Esophagus squamous epithelium (tissue), 5 donors: Measurements from ENCODE around the gene PKP1. TPM values are rescaled to one million over a fixed set of nuclear protein-coding genes. Genes with fewer than 3 reads are reported as not detected.

ENCODE experiments used
- DNase-seq: peaks from one replicate; lab custom pipeline; 2025; lab: John Stamatoyannopoulos, UW
- H3K27ac ChIP-seq, 4 donors: fragments of 200-600 bp; sonication (generic); one replicate each; pipeline ENCODE4 v1.5.1; 2016 to 2019; ENCODE audit warnings: mild to moderate bottlenecking in 1 of 4
- H3K27me3 ChIP-seq, 4 donors: fragments of 200-600 bp; sonication (generic); 1 replicate in 3 of 4; 2 replicates in 1 of 4; pipeline versions ENCODE4 v1.5.1 to v1.6.0; 2017 to 2021; ENCODE audit warnings: antibody characterized with exemption in 1 of 4
- H3K36me3 ChIP-seq, 3 donors: fragments of 200-600 bp; sonication (generic); one replicate each; pipeline ENCODE4 v1.5.1; 2016 to 2019
- H3K4me1 ChIP-seq, 3 donors: fragments of 200-600 bp; sonication (generic); one replicate each; pipeline ENCODE4 v1.5.1; 2017 to 2019
- H3K4me3 ChIP-seq, 4 donors: fragments of 200-600 bp; sonication (generic); 1 replicate in 3 of 4; 2 replicates in 1 of 4; pipeline ENCODE4 v1.5.1; 2016 to 2019; ENCODE audit warnings: mild to moderate bottlenecking in 2 of 4, moderate library complexity in 1 of 4
- H3K9me3 ChIP-seq, 3 donors: fragments of 200-600 bp; sonication (generic); one replicate each; pipeline ENCODE4 v1.5.1; 2016 to 2019
- POLR2A ChIP-seq, 4 donors: fragments of 450-650 bp; IDR thresholded peaks; one replicate each; pipeline ENCODE4 v1.6.1; 2017; ENCODE audit warnings: antibody characterized with exemption in 4 of 4, mild to moderate bottlenecking in 4 of 4, moderate library complexity in 3 of 4
- WGBS, 2 donors: methylation state at CpG; one replicate each; pipeline ENCODE4 v1.1.5; 2018; 5-methylcytosine and 5-hydroxymethylcytosine counted together
- intact Hi-C: fragments of 100-400 bp; cut with DNase I; formaldehyde crosslinking; loops from one replicate; pipeline ENCODE4 v1.15.0; 2022
- total RNA-seq, 4 donors: library from RNA; depleted of rRNA; stranded (reverse); fragments of >200 nt; gene quantifications; one replicate each; pipeline ENCODE4 v1.1.0, GENCODE V29; 2016
- TF ChIP-seq, protein P1 (sequence below), 6 experiments: fragments of 450-650 bp in 4 of 6; fragments of 200-600 bp in 2 of 6; sonication (generic) in 2 of 6; IDR thresholded peaks; one replicate each; pipeline ENCODE4 v1.5.1; 2016 to 2019; ENCODE audit warnings: antibody characterized with exemption in 6 of 6, mild to moderate bottlenecking in 4 of 6, moderate library complexity in 4 of 6
- donor health status: DM: yes; HTN: yes; CAD: no.

PKP1 gene
- total RNA-seq, 4 donors from 2014 or later: 263 to 706 (median 410) TPM

DNA sequence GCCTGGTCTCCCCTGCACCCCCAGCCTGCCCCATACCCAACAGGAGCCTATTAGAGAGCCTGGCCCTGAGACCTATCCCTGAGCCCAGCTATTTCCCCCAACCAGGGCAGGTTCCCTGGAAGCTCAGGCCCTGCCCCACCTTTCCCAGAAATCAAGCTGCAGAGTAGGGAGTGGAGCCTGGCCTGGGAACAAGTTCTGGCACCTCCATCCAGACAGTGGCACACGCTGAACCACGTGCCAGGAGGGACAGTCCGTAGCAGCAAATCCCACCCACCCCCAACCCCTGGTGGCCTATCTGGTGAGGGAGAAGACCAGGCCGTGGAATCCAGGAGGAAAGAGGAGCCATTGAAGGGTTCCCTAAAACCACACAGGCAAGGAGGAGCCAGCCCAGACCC, 71.6 kb downstream of the PKP1 start:
- WGBS, 2 donors: 29 to 37% methylated on average over 1 to 3 of the region's 4 CpGs
- no peaks in the 10 kb centered on the region for H3K9me3 ChIP-seq
- TF ChIP-seq, protein P1, sequence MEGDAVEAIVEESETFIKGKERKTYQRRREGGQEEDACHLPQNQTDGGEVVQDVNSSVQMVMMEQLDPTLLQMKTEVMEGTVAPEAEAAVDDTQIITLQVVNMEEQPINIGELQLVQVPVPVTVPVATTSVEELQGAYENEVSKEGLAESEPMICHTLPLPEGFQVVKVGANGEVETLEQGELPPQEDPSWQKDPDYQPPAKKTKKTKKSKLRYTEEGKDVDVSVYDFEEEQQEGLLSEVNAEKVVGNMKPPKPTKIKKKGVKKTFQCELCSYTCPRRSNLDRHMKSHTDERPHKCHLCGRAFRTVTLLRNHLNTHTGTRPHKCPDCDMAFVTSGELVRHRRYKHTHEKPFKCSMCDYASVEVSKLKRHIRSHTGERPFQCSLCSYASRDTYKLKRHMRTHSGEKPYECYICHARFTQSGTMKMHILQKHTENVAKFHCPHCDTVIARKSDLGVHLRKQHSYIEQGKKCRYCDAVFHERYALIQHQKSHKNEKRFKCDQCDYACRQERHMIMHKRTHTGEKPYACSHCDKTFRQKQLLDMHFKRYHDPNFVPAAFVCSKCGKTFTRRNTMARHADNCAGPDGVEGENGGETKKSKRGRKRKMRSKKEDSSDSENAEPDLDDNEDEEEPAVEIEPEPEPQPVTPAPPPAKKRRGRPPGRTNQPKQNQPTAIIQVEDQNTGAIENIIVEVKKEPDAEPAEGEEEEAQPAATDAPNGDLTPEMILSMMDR (IDR thresholded peaks at IDR 0.05): no peak
- no peak for TF ChIP-seq POLR2A (IDR thresholded peaks at IDR 0.05)
- H3K4me1 ChIP-seq: peaks cover 27 to 58% (median 37%) of the 10 kb centered on the region in 3 donors
- no peak overlapping the region for H3K4me3 ChIP-seq
- H3K27me3 ChIP-seq: peaks cover 0 to 13% (median 0%) of the 10 kb centered on the region in 4 donors
- H3K27ac ChIP-seq: peak overlapping the region; percentile 61 to 74 (median 72)
- intact Hi-C loops: no loop called here
- no peak for DNase-seq
- no peaks in the 10 kb centered on the region for H3K36me3 ChIP-seq

DNA sequence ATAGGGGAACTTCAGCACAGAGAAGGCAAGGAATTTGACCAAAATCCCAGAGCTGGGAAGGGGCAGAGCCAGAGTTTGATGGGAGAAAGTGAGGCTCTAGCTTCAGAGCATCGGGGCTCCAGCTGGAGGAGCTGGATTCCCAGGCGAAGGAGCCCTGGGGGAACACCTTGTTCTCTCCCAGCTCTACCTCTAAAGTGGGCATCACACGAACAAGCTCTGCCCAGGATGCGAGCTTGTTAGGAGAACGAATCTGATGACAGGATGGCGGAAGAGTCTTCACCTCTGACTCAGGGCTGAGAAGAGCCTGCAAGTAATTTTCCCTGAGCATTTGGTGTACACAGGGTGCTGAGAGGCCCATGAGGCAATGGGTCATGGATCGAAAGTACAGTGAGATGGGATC, 72.2 kb downstream of the PKP1 start:
- TF ChIP-seq POLR2A (IDR thresholded peaks at IDR 0.05): no peak
- TF ChIP-seq, protein P1 (IDR thresholded peaks at IDR 0.05): no peak
- Histone ChIP-seq H3K27me3 (peaks cover 0 to 13% (median 0%) of the 10 kb centered on the region in 4 donors), H3K4me1 (peaks cover 27 to 53% (median 37%) of the 10 kb centered on the region in 3 donors), H3K36me3 (no peaks in the 10 kb centered on the region), H3K9me3 (no peaks in the 10 kb centered on the region), H3K4me3 (no peak overlapping the region), H3K27ac (peak overlapping the region; percentile 61 to 74 (median 72))
- intact Hi-C loops: no loop called here
- WGBS, 2 donors: 59 to 76% methylated on average over 6 of the region's 7 CpGs
- no peak for DNase-seq

DNA sequence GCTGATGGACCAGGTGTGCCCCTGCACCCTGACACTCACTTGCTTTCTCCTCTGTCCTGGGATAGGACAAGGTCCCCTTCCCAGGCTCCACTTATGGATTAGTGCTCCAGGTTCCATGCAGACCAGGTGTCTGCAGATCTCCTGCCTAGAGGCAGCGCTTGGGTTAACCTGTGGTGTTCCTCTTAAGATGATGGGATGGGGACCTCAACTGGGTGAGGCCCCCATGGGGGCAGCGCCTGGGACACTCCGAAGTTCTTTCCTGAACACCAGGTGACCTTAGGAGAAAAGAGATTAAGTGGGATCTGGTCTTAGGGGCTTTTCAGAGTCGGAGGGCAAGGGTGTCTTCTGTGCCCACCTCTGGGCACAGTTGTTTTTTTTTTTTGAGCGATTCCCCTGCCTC, 72.9 kb downstream of the PKP1 start:
- Histone ChIP-seq H3K4me3 (no peak overlapping the region), H3K36me3 (no peaks in the 10 kb centered on the region), H3K4me1 (peaks cover 27 to 47% (median 37%) of the 10 kb centered on the region in 3 donors), H3K27ac (no peak overlapping the region), H3K27me3 (peaks cover 0 to 14% (median 0%) of the 10 kb centered on the region in 4 donors), H3K9me3 (no peaks in the 10 kb centered on the region)
- intact Hi-C loops: no loop called here
- DNase-seq: no peak
- TF ChIP-seq, protein P1 (IDR thresholded peaks at IDR 0.05): no peak
- no peak for TF ChIP-seq POLR2A (IDR thresholded peaks at IDR 0.05)
- 81% methylated on average over 3 of the region's 5 CpGs; no CpG with 5 or more reads in 1 of the 2 donors for WGBS, 2 donors

DNA sequence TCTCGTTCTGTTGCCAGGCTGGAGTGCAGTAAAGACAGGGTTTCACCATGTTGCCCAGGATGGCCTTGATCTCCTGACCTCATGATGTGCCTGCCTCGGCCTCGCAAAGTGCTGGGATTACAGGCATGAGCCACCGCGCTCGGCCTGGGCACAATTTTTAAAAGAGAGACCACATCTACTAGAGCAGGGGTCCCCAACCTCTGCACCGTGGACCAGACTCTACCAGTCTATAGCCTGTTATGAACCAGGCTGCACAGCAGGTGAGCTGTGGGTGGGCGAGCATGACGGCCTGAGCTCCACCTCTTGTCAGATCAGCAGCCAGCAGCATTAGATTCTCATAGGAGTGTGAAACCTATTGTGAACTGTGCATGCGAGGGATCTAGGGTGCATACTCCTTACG, 73.4 kb downstream of the PKP1 start:
- WGBS, 2 donors: 83 to 100% methylated on average over 1 to 2 of the region's 11 CpGs
- peaks cover 27 to 51% (median 37%) of the 10 kb centered on the region in 3 donors for H3K4me1 ChIP-seq
- H3K36me3 ChIP-seq: no peaks in the 10 kb centered on the region
- H3K27ac ChIP-seq: no peak overlapping the region
- H3K4me3 ChIP-seq: no peak overlapping the region
- no peaks in the 10 kb centered on the region for H3K9me3 ChIP-seq
- no peak for DNase-seq
- intact Hi-C loops: no loop called here
- TF ChIP-seq, protein P1 (IDR thresholded peaks at IDR 0.05): no peak
- TF ChIP-seq POLR2A (IDR thresholded peaks at IDR 0.05): no peak
- peaks cover 0 to 17% (median 0%) of the 10 kb centered on the region in 4 donors for H3K27me3 ChIP-seq

DNA sequence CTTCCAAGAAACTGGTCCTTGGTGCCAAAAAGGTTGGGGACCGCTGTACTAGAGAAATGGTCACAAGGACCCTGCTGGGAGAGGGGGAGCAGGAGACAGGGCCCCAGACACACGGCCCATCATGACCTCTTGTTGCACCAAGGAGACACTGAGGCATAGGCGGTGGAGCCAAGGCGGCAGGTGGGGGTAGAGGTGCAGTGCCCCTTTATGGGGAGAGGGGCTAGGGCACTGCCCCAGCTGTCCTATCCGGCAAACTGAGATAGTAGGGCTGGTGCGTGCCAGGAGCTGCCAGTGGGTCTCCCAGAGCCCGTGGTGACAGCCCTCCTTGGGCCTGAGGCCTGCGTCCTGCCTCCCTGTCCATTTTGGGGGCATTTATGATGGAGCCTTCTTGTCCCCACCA, 73.9 kb downstream of the PKP1 start:
- Histone ChIP-seq H3K4me1 (peaks cover 27 to 51% (median 37%) of the 10 kb centered on the region in 3 donors), H3K27ac (no peak overlapping the region), H3K4me3 (no peak overlapping the region), H3K36me3 (no peaks in the 10 kb centered on the region), H3K9me3 (no peaks in the 10 kb centered on the region), H3K27me3 (peaks cover 0 to 17% (median 0%) of the 10 kb centered on the region in 4 donors)
- intact Hi-C loops: no loop called here
- TF ChIP-seq POLR2A (IDR thresholded peaks at IDR 0.05): no peak
- TF ChIP-seq, protein P1 (IDR thresholded peaks at IDR 0.05): no peak
- DNase-seq: no peak
- WGBS, 2 donors: 82 to 100% methylated on average over 3 of the region's 8 CpGs
